Sigmoid colon (tissue), 7 donors: ENCODE results near the gene ELMO1. TPM values are rescaled to one million over a fixed set of nuclear protein-coding genes. Genes with fewer than 3 reads are reported as not detected.
A peak's percentile ranks its signal among the peaks of the same experiment; 100 is the strongest.

Experiments
- DNase-seq: peaks from one replicate; pipeline ENCODE4 v3.0.0-alpha.2; 2019
- H3K27ac ChIP-seq, 4 donors: fragments of 200-600 bp; sonication (generic); one replicate each; pipeline ENCODE4 v1.5.1; 2016 to 2019; ENCODE audit warnings: mild to moderate bottlenecking in 1 of 4
- H3K27me3 ChIP-seq, 3 donors: fragments of 200-600 bp; sonication (generic); one replicate each; pipeline ENCODE4 v1.5.1; 2019; ENCODE audit warnings: mild to moderate bottlenecking in 1 of 3
- H3K36me3 ChIP-seq, 4 donors: fragments of 200-600 bp; sonication (generic); one replicate each; pipeline ENCODE4 v1.5.1; 2016 to 2019
- H3K4me1 ChIP-seq, 4 donors: fragments of 200-600 bp; sonication (generic); one replicate each; pipeline ENCODE4 v1.5.1; 2017 to 2019
- H3K4me3 ChIP-seq, 4 donors: fragments of 200-600 bp; sonication (generic); one replicate each; pipeline ENCODE4 v1.5.1; 2017 to 2019; ENCODE audit warnings: mild to moderate bottlenecking in 2 of 4, moderate library complexity in 1 of 4
- H3K9me3 ChIP-seq, 4 donors: fragments of 200-600 bp in 3 of 4; sonication (generic) in 3 of 4; one replicate each; pipeline versions ENCODE4 v1.5.1 to v1.6.1; 2013 to 2019
- EP300 ChIP-seq, 4 donors: sonication (generic); formaldehyde crosslinking; IDR thresholded peaks; one replicate each; pipeline ENCODE4 v1.6.1; 2017; ENCODE audit warnings: antibody characterized with exemption in 4 of 4
- POLR2A ChIP-seq, 2 donors: fragments of 450-650 bp; IDR thresholded peaks; one replicate each; pipeline ENCODE4 v1.6.1; 2016; ENCODE audit warnings: antibody characterized with exemption in 2 of 2, mild to moderate bottlenecking in 2 of 2, moderate library complexity in 2 of 2
- POLR2AphosphoS5 ChIP-seq, 4 donors: sonication (generic); formaldehyde crosslinking; IDR thresholded peaks; one replicate each; pipeline ENCODE4 v1.6.1; 2017; ENCODE audit warnings: antibody characterized with exemption in 4 of 4
- WGBS, 2 donors: extraction: QIAGEN DNeasy Blood & Tissue Kit; methylation state at CpG; one replicate each; pipeline ENCODE4 v1.1.7; 2013; 5-methylcytosine and 5-hydroxymethylcytosine counted together
- intact Hi-C: fragments of 100-400 bp; cut with DNase I; formaldehyde crosslinking; loops from one replicate; pipeline ENCODE4 v1.15.1; 2023
- polyA plus RNA-seq, 3 donors: library from polyadenylated mRNA; stranded (reverse); fragments of 200-250 nt; gene quantifications; one replicate each; pipeline ENCODE4 v1.2.3, GENCODE V29; 2013
- total RNA-seq, 4 donors: library from RNA; depleted of rRNA; stranded (reverse); fragments of >200 nt; gene quantifications; one replicate each; pipeline ENCODE4 v1.1.0, GENCODE V29; 2016
- TF ChIP-seq, protein P1 (sequence below), 4 experiments: fragments of 450-650 bp in 3 of 4; fragments of 200-600 bp in 1 of 4; IDR thresholded peaks; one replicate each; pipeline ENCODE4 v1.5.1; 2016 to 2019; ENCODE audit warnings: antibody characterized with exemption in 4 of 4, mild to moderate bottlenecking in 3 of 4, moderate library complexity in 2 of 4
- donor health status: healthy with polysubstance abuse.
- donor health status: Bipolar disorder and iron deficiency.
- donor health status: healthy.

Gene ELMO1, protein sequence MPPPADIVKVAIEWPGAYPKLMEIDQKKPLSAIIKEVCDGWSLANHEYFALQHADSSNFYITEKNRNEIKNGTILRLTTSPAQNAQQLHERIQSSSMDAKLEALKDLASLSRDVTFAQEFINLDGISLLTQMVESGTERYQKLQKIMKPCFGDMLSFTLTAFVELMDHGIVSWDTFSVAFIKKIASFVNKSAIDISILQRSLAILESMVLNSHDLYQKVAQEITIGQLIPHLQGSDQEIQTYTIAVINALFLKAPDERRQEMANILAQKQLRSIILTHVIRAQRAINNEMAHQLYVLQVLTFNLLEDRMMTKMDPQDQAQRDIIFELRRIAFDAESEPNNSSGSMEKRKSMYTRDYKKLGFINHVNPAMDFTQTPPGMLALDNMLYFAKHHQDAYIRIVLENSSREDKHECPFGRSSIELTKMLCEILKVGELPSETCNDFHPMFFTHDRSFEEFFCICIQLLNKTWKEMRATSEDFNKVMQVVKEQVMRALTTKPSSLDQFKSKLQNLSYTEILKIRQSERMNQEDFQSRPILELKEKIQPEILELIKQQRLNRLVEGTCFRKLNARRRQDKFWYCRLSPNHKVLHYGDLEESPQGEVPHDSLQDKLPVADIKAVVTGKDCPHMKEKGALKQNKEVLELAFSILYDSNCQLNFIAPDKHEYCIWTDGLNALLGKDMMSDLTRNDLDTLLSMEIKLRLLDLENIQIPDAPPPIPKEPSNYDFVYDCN
- total RNA-seq, result 10 to 100 TPM; 33.9 to 63.1 (median 41.5) TPM
- 10 to 100 TPM in 1 of 3 donors, 1 to 10 TPM in 2; 2.3 to 13.6 (median 2.4) TPM for polyA plus RNA-seq

DNA sequence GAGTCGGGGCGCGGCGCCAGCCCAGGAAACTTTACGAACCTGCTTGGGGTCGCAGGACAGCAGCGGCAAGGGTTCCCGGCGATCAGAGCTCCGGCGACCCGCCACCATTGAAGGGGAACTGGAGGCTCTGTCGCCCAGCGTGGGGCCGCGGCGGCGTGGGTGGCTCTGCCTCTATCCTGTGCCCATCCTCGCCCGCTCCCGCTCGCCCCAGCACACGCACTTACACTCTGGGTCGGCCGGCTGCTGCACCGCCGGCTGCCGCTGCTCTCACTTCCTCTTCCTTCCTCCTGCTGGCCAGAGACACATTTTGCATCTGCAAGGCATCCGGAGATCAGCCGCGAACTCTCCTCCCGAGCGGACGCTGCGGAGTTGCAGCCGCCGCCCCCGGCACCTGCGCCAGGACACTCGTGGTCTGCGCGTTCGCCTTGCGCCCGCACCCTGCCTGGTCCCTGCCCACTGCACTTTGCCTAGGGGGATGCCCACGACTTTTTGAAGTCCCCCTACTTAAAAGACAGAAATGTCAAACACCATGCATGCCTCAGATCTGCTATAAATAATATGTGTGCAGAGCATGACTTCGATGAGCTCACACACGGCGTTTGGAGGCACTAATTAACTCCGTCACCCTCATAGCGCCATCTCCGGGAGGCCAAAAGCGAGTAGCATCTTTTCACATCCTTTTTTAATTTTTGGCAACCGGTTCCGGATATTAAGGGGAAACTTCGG, at the start of gene ELMO1:
Gene ELMO1 (minus strand): TSS at position 229 of the 726 bp plus-strand sequence. CDS start 106,174 bp downstream, outside the sequence.
- Histone ChIP-seq H3K36me3 (no peaks in the 10 kb centered on the region), H3K4me3 (peak within 1 kb of the TSS; percentile 54 to 76 (median 66)), H3K9me3 (no peaks in the 10 kb centered on the region), H3K27me3 (peaks cover 6 to 51% (median 19%) of the 10 kb centered on the region in 3 donors), H3K4me1 (peaks cover 0 to 18% (median 16%) of the 10 kb centered on the region in 4 donors), H3K27ac (peak within 1 kb of the TSS; percentile 73 to 89 (median 82))
- peak; percentile 87 for DNase-seq
- WGBS, 2 donors, result 0 to 1% methylated on average over 56 of the region's 56 CpGs
- intact Hi-C loops, result loop anchor here (10.0 kb wide), 1 partner anchor 164 kb away; no protein-coding TSS in a partner anchor
- peak; percentile 10 to 13 for TF ChIP-seq POLR2A (IDR thresholded peaks at IDR 0.05)
- TF ChIP-seq, protein P1, sequence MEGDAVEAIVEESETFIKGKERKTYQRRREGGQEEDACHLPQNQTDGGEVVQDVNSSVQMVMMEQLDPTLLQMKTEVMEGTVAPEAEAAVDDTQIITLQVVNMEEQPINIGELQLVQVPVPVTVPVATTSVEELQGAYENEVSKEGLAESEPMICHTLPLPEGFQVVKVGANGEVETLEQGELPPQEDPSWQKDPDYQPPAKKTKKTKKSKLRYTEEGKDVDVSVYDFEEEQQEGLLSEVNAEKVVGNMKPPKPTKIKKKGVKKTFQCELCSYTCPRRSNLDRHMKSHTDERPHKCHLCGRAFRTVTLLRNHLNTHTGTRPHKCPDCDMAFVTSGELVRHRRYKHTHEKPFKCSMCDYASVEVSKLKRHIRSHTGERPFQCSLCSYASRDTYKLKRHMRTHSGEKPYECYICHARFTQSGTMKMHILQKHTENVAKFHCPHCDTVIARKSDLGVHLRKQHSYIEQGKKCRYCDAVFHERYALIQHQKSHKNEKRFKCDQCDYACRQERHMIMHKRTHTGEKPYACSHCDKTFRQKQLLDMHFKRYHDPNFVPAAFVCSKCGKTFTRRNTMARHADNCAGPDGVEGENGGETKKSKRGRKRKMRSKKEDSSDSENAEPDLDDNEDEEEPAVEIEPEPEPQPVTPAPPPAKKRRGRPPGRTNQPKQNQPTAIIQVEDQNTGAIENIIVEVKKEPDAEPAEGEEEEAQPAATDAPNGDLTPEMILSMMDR (IDR thresholded peaks at IDR 0.05), result peak; percentile 13 to 38 (median 26)
- no peak for TF ChIP-seq EP300 (IDR thresholded peaks at IDR 0.05)
- TF ChIP-seq POLR2AphosphoS5 (IDR thresholded peaks at IDR 0.05), result peak; percentile 43 to 83 (median 74)

DNA sequence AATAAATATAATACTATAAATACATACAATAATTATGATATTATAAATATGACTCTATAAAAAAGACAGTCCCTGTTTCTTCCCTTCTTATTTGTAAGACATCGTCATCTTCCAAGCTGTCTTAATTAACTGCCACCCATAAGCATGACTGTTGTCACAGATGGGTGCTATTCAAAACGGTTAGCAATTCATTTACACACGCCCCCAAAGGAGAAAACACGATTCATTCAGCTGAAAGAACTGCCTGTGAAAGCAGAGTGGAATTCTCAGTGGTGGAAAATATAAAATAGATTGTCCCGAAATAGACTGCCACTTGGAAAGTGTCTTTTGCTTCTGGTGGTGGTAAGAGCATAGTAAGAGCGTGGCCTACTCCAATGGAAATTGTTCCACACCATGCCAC, 48.9 kb upstream of the ELMO1 start:
- no peak for DNase-seq
- Histone ChIP-seq H3K36me3 (no peaks in the 10 kb centered on the region), H3K4me1 (no peaks in the 10 kb centered on the region), H3K27me3 (no peaks in the 10 kb centered on the region), H3K9me3 (no peaks in the 10 kb centered on the region), H3K27ac (no peak overlapping the region), H3K4me3 (no peak overlapping the region)
- TF ChIP-seq EP300 (IDR thresholded peaks at IDR 0.05) (no peak), POLR2A (IDR thresholded peaks at IDR 0.05) (no peak), POLR2AphosphoS5 (IDR thresholded peaks at IDR 0.05) (no peak)
- TF ChIP-seq, protein P1 (IDR thresholded peaks at IDR 0.05), result no peak
- intact Hi-C loops, result no loop called here
- WGBS, 2 donors, result 82 to 84% methylated on average over 6 of the region's 6 CpGs

DNA sequence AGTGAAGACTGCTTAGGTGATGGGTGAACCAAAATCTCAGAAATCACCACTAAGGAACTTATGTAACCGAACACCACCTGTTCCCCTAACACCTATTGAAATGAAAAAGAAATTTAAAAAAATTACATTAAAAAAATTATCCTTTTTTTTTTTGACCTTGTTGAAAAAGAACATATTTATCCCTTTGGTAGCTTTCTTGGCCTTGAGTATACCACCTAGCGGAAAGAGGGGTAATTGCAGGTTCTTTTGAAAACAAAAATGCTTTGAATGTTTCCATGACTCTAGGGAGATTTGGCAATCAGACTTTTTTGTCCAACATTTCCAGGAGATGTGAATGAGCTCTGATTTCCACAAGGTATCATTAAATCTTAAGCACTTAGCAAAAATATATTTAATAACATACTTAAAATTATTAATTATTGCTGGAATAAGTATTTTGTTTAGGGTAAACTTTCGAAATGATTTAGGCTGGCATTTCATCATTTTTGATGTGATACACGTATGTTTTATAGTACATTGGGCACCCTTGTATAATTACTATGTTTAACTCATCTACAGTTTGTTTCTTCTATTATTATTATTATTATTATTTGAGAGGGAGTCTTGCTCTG, 47.0 kb upstream of the ELMO1 start:
- H3K27ac ChIP-seq, result no peak overlapping the region
- WGBS, 2 donors, result 54 to 62% methylated on average over 4 of the region's 4 CpGs
- H3K4me1 ChIP-seq, result no peaks in the 10 kb centered on the region
- H3K9me3 ChIP-seq, result no peaks in the 10 kb centered on the region
- H3K4me3 ChIP-seq, result no peak overlapping the region
- no peaks in the 10 kb centered on the region for H3K36me3 ChIP-seq
- H3K27me3 ChIP-seq, result no peaks in the 10 kb centered on the region
- TF ChIP-seq POLR2A (IDR thresholded peaks at IDR 0.05) (no peak), POLR2AphosphoS5 (IDR thresholded peaks at IDR 0.05) (no peak), EP300 (IDR thresholded peaks at IDR 0.05) (no peak)
- TF ChIP-seq, protein P1 (IDR thresholded peaks at IDR 0.05), result peak in 3 of 4 experiments; percentile 35 to 60 (median 50)
- intact Hi-C loops, result no loop called here
- no peak for DNase-seq

DNA sequence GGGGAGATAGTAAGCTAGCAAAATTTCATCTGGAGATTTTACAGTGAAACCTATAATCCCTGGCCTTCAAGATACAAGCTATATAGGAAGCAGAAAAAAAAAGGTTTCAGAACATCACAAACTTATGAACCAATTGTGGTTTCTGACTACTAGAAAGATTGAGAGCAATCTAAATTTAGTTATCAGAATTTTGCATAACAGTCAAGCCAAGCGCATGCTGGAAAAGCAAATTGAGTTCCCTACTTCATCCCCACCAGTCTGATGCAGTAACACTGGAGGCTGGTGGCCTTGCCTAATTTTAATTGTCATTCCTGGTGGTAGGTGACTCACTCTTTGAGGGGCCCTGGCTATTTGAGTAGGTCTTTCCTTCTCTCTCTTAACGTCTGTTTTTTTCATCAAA, 46.3 kb upstream of the ELMO1 start:
- no peaks in the 10 kb centered on the region for H3K4me1 ChIP-seq
- TF ChIP-seq POLR2AphosphoS5 (IDR thresholded peaks at IDR 0.05) (no peak), POLR2A (IDR thresholded peaks at IDR 0.05) (no peak), EP300 (IDR thresholded peaks at IDR 0.05) (no peak)
- TF ChIP-seq, protein P1 (IDR thresholded peaks at IDR 0.05), result no peak
- H3K9me3 ChIP-seq, result no peaks in the 10 kb centered on the region
- no peaks in the 10 kb centered on the region for H3K36me3 ChIP-seq
- H3K27ac ChIP-seq, result no peak overlapping the region
- intact Hi-C loops, result no loop called here
- H3K27me3 ChIP-seq, result no peaks in the 10 kb centered on the region
- no peak overlapping the region for H3K4me3 ChIP-seq
- no peak for DNase-seq
- WGBS, 2 donors, result 35 to 50% methylated on average over 2 of the region's 2 CpGs
